NCI-H2081 (cell line): ENCODE measurements around the gene SLC44A2.

ENCODE experiments used
- DNase-seq, 2 experiments: peaks; one replicate each; lab custom pipeline; 2025; lab: John Stamatoyannopoulos, UW

The SLC44A2 gene

DNA sequence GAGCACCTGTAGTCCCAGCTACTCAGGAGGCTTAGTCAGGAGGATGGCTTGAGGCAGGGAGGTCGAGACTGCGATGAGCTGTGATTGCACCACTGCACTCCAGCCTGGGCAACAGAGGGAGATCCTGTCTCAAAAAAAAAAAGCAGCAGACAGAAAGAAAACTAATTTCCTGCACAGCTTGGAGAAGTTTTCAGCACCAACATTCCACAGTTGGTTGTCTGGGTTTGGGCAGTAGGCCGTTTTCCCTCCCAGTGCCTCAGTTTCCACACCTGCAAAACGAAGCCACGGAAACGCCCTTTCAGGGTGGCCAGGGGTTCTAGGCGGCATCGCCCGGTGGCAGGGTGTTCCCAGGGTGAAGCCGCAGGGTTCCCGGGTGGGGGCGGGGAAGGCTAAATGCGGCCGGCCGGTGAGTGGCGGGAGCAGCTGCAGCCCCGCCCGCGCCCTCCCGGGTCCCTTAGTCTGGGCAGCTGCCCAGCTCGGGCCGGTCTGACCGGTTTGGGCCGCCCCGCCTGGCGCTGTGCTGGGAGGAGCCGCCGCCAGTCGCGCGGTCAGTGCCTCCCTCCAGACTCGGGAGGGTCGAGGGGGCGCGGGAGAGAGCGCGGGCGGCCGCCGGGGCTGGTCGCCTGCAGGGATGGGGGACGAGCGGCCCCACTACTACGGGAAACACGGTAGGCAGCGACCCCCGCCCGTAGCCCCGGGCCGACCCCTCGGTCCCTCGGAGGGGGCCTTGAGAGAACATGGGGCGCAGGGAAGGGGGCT, at the start of gene SLC44A2:
SLC44A2 (plus strand) TSS at position 551 of the 759 bp plus-strand sequence; CDS start at position 632, 81 bp downstream.
- peak; percentile 60 to 64 for DNase-seq

DNA sequence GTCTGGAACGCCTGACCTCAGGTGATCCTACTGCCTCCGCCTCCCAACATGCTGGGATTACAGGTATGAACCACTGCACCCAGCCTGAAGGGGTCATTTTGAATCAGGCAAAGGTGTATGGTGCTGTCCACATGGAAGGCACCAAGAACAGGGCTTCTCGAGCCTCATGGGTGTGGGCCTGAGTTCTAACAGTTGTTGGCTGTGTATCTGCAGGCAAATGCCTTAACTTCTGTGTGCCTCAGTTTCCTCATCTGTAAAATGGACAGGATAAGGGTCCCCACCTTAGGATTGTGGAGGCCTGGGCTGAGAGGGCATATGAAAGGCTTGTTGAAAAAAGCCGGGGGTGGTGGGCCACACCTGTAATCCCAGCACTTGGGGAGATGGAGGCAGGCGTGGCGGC, 47.4 kb upstream of the SLC44A2 start:
- DNase-seq: no peak

DNA sequence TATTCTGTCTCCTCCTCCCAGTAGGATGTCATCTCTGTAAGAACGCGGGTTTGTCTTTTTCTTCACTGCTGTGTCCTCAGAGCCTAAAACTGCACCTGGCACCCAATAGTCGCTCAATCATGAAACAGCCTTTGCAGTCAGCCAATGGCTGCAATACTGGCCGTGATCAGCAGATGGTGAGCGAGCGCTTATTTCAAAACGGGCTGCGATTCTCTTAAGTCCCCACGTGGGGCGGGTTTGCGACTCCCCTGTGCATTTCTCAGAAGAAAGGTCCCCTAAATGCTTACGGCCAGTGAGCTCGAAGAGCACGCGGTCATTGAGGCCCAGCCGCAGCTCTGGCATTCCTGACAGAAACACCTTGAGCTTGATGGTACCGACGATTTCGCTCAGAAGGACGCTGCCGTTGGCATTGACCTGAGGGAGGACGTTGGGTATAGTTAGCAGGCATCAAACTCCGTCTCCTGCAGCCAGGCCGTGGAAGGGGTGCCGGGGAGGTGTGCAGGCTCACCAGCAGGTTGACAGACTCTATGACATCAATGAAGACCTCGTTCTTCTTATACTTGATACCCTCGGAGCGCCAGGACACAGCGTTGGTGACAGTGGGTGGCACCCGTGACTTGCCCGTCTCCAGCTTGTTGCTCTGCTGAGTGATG, 44.2 kb upstream of the SLC44A2 start:
- DNase-seq: peak; percentile 83 to 84

DNA sequence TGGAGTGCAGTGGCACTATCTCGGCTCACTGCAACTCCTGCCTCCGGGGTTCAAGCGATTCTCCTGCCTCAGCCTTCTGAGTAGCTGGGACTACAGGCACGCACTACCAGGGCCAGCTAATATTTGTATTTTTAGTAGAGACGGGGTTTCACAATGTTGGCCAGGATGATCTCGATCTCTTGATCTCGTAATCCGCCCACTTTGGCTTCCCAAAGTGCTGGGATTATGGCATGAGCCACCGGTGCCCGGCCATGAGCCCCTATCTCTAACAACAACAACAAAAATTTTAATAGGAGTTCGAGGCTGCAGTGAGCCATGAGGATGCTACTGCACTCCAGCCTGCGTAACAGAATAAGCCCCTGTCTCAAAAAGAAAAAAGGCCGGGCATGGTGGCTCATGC, 43.3 kb upstream of the SLC44A2 start:
- no peak for DNase-seq

DNA sequence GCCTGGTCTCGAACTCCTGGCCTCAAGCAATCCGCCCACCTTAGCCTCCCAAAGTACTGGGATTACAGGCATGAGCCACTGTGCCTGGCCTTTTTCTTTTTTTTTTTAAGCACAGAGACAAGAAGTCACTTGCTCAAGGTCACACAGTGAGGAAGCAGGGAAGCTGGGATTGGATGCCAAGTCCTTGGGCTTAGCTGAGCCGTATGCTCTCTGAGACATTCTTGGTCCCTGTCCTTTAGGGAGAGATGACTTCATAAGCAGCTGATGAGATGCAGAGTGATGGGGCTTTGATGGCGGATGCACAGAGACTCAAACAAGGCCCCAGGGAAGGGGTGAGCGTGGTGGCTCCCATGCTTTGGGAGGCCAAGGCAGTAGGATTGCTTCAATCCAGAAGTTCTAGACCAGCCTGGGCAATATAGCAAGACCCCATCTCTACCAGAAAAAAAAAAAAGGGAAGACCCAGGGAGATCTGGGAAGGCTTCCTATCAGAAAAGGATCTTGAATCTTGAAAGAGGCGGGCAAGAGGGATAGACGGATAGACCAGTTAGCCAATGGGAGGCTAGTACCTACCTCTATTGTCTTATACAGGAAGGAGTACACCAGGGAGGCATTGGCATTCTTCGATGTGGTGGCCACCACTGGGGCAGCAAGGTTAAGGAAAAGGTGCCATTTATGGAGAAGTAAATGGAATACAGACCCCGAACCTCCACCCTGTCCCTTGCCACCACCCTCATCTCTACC, 42.1 kb upstream of the SLC44A2 start:
- no peak for DNase-seq

DNA sequence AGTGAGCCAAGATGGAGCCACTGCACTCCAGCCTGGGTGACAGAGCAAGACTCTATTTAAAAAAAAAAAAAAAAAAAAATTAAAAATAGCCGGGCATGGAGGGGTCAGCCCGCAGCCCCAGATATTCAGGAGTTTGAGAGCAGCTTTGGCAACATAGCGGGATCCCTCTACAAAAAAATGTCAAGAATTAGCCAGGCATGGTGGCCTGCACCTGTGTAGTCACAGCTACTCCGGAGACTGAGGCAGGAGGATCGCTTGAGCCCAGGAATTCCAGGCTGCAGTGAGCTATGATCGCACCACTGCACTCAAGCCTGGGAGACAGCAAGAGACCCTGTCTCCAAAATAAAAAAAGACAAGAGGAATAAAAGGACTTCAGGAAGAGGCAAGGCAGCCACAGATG, 39.0 kb upstream of the SLC44A2 start:
- DNase-seq: no peak

DNA sequence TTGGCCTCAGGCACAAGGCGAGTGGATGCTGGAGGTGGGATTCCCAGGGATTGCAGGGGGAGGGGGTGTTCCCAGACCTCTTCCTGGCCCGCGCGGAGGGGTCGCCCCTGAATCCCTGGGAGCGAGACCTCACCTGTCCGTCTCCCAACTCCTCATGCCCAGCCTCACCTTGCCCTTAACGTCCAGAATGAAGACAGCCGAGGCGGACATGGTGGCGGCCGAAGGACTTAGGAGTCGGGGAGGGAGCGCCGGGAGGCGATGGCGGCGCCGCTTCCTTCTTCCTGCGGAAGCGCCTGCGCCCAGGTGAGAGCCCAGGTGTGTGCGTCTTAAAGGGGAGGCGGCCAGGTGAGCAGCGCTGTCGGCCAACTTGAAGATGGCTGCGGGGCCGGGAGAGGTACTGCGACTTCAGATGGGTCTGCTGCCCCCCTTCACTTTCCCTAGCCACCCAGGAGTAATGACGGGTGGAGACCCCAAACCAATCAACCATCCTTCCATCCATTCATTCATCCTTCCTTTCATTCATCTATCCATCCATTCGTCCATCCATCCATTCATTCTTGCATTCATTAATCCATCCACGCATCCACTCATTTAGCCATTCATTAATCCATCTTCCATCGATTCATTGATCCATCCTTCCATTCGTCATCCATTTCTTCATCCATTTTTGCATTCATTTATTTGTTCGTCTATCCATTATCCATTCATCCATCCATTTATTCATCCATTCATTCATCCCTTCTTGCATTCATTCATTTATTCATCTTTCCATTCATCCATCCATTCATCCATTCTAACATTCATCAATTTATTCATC, 38.1 kb upstream of the SLC44A2 start, which contains the start of gene AP1M2:
AP1M2 (minus strand) TSS at position 291 of the 817 bp plus-strand sequence; CDS start at position 210, 81 bp downstream.
- DNase-seq: peak; percentile 46 to 65

DNA sequence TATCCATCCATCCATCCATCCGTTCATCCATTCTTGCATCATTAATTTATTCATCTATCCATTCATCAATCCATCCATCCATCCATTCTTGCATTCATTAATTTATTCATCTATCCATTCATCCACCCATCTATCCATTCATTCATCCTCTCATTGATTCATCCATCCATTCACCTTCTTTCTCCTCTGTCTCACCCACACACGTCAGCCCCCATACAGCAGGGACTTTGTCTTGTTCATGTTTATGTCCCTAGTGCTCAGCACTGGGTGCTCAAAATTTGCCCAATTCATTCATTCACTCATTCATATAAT, 37.6 kb upstream of the SLC44A2 start:
- no peak for DNase-seq

DNA sequence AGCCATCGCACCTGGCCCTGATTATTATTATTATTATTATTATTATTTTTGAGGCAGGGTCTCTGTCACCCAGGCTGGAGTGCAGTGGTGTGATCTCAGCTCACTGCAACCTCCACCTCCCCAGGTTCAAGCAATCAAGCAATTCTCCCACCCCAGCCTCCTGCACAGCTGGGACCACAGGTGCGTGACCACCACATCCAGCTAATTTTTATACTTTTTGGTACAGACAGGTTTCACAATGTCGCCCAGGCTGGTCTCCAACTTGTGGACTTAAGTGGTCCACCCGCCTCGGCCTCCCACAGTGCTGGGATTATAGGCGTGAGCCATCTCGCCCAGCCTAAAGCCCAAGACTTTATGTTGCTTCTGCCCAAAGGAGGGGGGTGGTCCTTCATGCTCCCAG, 32.2 kb upstream of the SLC44A2 start:
- no peak for DNase-seq

DNA sequence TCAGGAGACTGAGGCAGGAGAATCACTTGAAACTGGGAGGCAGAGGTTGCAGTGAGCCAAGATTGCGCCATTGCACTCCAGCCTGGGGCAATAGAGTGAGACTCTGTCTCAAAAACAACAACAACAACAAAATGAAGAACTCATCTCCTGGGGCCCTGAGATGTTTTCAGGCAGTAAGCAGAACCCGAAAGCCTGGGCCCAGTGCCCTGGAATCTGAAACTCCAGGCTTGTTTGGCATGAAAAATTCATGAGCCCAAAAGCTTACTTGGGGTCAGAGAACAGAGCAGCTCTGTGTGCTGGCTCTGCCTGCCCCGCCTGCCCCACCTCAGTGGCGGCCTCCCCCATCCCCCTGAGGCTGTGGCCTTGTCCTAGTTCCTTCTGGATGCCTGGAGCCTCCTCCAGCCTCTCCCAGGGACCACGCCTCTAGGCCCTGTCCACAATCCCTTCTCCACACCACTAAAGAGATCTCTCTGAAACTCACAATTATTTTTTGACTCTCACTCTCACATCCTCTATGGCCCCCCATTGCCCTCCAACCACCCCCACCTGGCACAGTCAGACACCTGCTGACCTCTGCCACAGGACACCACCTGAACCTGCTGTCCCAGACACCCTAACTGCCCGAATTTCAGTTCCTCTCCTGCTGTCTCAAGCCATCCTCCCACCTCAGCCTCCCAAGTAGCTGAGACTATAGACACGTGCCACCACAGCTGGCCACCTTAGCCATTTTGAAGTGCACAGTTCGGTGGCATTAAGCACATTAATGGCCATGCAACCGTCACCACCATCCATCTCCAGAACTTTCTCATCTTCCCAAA, 31.3 kb upstream of the SLC44A2 start:
- DNase-seq: no peak

DNA sequence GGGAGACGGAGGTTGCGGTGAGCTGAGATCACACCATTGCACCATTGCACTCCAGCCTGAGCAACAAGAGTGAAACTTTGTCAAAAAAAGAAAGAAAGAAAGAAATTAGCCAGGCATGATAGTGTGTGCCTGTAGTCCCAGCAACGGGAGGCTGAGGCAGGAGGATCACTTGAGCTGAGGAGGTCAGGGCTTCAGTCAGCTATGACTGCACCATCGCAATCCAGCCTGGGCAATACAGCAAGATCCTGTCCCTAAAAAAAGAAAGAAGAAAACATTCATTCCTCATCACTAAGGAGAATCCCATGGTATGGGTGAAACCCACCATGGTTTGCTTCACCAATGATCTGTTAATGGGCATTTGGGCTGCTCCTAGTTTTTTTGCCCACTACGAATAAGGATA, 25.2 kb upstream of the SLC44A2 start:
- no peak for DNase-seq

DNA sequence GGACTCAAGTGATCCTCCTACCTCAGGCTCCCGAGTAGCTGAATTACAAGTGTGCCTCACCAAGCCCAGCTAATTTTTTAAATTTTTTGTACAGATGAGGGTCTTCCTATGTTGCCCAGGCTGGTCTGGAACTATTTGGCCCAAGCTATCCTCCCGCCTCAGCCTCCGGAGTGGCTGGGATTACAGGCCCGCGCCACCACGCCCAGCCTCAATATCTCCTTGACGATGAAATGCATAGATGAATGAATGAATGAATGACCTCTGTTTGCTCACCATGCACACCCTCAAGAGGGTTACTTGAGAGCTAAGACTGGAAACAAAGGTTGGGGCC, 23.4 kb upstream of the SLC44A2 start:
- DNase-seq: no peak

DNA sequence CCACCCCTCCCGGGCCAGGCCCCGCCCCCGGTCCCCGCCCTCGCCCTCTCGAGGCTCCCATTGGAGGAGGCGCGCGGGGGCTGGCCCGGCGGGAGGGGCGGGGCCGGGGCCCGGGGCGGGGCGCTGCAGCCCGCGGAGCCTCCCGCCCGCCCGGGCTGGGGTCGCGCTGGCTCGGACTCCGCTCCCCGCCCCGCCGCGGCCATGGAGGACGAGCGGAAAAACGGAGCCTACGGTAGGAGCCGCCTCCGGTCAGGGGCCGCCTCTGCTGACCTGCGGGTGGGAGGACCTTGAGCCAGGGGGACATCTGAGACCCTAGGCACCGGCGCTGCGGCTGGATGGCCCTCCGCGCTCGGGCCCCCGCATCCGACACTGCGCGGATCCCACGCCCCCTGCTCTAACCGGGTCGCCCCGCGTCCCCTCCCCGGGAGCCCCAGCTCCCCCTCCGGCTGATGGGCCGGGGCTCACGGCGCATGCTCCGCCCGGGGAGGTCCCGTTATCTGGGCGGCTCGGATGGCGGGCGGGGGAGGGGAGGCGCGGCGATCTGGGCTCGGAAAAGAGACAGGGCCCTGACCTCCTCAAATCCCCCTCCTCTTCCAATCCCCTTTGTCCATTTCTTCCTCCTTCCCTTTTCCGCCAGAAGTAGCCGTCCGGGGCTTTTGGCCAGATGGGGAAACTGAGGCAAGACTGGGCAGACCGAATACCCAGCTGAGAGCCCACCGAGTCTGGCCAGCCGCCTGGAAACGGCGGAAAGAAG, 22.8 kb upstream of the SLC44A2 start:
- peak; percentile 40 to 70 for DNase-seq

DNA sequence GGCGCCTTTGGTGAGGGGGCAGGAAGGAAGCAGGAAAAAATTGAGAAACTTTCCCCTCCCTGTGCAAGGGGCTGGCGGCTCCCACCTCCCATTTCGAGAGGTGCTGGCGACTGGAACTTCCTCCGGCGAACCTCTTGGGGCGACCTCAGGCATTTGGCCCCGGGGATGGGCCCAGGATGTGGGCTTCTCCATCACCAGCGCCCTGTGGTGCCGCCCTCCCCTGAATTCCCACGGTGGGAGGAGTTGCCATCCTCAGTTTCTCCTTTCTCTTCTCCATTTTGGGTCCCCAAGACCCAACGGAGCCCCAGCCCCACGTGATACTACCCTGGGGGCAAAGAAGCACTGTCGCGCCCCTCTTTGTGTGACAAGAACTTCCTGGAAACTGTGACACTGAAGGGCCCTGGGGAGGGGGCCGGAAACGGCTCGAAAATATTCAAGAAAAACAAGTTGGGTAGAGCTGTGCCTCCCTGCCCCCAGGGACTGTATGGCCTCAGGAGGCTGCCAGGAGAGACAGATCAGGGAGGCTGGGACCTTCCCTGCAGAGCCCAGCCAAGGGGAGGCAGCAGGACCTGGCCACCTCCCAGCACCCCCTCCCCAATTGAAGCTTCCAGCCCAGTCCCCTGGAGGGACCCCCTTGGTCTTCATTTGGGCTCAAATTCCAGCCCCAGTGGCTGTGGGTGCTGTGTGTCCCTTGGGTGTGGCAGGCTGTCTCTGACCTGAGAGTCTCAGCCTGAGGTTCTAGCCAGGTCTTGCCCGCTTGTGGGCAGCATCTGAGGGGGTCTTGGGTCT, 22.1 kb upstream of the SLC44A2 start:
- DNase-seq: no peak

DNA sequence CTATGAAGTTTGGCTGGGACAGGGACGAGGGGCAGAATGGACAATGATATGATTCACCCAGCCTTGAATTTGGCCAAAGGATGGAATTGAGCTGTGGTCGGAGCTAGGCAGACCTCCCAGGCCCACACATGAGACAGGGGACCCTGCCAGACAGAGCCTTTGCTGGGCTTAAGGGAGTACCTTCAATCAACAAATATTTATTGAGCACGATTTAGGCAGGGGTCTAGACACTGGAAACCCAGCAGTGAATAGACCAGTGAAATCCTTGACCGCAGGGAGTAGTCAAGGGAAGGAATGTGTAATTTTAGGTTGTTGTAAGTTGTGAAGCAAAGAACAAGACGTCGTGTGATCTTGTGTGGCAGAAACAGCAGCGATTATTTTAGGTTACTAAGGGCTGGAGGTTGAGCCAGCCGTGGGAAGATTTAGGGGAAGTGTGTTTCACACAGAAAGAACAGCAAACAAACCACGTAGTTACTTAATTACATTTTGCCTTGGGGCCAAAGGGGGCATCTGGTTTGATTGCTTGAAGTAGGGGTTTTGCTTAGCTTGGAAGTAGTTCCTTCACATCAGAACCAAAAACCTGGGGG, 21.4 kb upstream of the SLC44A2 start:
- no peak for DNase-seq

DNA sequence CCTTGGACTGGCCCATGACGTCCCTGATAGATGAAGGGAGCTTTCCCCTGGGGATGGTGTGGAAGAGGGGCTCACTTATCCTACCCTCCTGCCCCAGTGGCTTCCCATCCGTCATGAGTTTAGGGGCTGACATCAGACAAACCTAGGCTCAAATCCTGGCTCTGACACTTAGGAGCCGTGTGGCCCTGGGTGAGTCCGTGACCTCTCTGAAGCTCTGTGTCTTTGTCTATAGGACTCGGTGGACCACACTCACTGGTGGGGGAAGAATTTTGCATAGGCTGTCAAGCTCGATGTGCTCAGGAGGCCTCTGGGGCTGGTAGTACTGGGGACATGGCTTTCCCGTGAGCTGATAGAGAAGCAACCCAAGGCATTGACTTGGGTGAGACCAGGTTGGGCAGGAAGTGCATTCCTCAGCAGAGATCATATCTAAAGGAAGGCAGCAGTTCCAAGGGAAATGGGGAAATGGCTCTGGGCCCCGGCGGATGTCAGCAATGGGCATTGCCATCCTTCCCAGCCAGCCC, 20.8 kb upstream of the SLC44A2 start:
- DNase-seq: no peak

DNA sequence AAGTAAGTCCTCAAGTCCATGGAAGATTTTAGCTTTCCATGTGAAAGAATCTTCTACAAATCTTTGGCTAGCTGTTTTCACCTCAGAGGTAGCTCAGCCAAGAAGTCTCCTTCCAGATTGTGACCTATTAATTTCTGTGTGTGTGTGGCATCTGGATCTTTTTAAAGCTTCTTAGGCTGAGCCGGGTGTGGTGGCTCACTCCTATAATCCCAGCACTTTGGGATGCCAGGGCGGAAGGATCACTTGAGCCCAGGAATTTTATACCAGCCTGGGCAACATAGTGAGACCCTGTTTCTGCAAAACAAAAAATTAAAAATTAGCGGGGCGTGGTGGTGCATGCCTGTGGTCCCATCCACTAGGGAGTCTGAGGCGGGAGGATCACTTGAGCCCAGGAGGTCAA, 13.4 kb upstream of the SLC44A2 start:
- DNase-seq: no peak

DNA sequence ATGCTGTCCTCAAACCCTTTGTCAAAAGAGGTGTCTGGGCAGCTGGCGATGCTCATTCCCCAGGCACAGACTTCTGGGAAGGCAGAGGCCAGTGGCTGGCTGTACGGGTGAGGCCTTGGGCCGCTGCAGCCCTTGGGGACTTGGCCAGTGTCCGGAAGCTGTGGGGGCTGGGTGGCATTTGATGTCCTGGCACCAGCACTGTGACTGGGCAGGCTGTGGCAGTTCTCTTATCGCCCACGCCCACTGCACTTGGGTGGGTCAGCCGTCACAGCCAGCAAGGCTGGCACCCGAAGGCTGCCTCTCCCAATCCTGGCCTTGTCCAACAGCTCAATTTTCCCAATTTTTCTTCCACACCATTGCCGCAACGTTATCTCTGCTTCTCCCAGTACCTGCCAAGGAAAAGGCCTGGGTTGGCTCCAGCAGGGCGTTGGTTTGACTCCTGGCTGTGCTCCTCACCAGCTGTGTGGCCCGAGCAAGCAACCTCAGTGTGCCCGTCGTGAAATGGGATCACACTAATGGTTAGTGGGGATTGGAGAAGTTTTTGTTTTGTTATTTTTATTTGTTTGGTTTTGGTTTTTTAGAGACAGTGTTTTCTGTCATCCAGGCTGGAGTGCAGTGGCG, 12.7 kb upstream of the SLC44A2 start:
- no peak for DNase-seq
